HEK293 (cell line): Measurements from ENCODE around the gene MIS12.

Source experiments
- CTCF ChIA-PET: fragments of 350-600 bp; formaldehyde crosslinking; extraction: SDS; loops from one replicate; lab custom pipeline; 2021; ENCODE audit warnings: antibody characterized with exemption; lab: Yijun Ruan, JAX
- POLR2A ChIA-PET: fragments of 300-600 bp; formaldehyde crosslinking; extraction: SDS; loops from one replicate; lab custom pipeline; 2020; ENCODE audit warnings: antibody characterized with exemption, inconsistent platforms; lab: Yijun Ruan, JAX
- H3K27ac ChIP-seq: fragments of 200-500 bp; sonication (Bioruptor generic); 2 replicates; pipeline ENCODE4 v1.5.1; 2014; ENCODE audit warnings: low read depth, low read length, control low read depth, inconsistent platforms; ENCODE audit errors: extremely low read depth
- H3K36me3 ChIP-seq, 2 experiments: fragments of 200-500 bp in 1 of 2; sonication (Bioruptor generic) in 1 of 2; 1 replicate in 1 of 2; 2 replicates in 1 of 2; pipeline ENCODE4 v1.5.1; 2014 to 2017; ENCODE audit warnings: inconsistent platforms in 2 of 2, low read length in 2 of 2; ENCODE audit not compliant: control insufficient read depth in 2 of 2, insufficient read depth in 1 of 2
- H3K4me1 ChIP-seq: fragments of 200-500 bp; sonication (Bioruptor generic); 2 replicates; pipeline ENCODE4 v1.5.1; 2014; ENCODE audit warnings: mild to moderate bottlenecking, low read length, inconsistent platforms; ENCODE audit not compliant: control insufficient read depth, insufficient read depth
- H3K4me3 ChIP-seq: 2 replicates; pipeline ENCODE4 v1.5.1; 2011; ENCODE audit warnings: low read depth, mild to moderate bottlenecking, control low read depth, low read length, moderate library complexity
- H3K9me3 ChIP-seq: fragments of 200-500 bp; sonication (Bioruptor generic); 2 replicates; pipeline ENCODE4 v1.5.1; 2014; ENCODE audit warnings: low read depth, low read length, inconsistent platforms; ENCODE audit not compliant: control insufficient read depth, insufficient read depth
- MYNN ChIP-seq: fragments of 450-650 bp; formaldehyde crosslinking; IDR thresholded peaks from 2 replicates; pipeline ENCODE4 v1.5.1; 2016; ENCODE audit warnings: missing biosample characterization, missing genetic modification characterization, borderline replicate concordance
- SCRT2 ChIP-seq: fragments of 450-650 bp; formaldehyde crosslinking; IDR thresholded peaks from 2 replicates; pipeline ENCODE4 v1.5.1; 2016; ENCODE audit warnings: missing biosample characterization, missing genetic modification characterization
- TSHZ1 ChIP-seq: fragments of 450-650 bp; formaldehyde crosslinking; IDR thresholded peaks from 2 replicates; pipeline ENCODE4 v1.5.1; 2016; ENCODE audit warnings: missing biosample characterization, missing genetic modification characterization, borderline replicate concordance
- ZBTB1 ChIP-seq: fragments of 450-650 bp; formaldehyde crosslinking; IDR thresholded peaks from 2 replicates; pipeline ENCODE4 v1.5.1; 2016; ENCODE audit warnings: missing biosample characterization, missing genetic modification characterization
- ZNF140 ChIP-seq: fragments of 450-650 bp; formaldehyde crosslinking; IDR thresholded peaks from 2 replicates; pipeline ENCODE4 v1.5.1; 2016; ENCODE audit warnings: missing biosample characterization, missing genetic modification characterization
- ZNF16 ChIP-seq: fragments of 450-650 bp; formaldehyde crosslinking; IDR thresholded peaks from 2 replicates; pipeline ENCODE4 v1.5.1; 2016; ENCODE audit warnings: low read depth, missing biosample characterization, missing genetic modification characterization
- ZNF169 ChIP-seq: fragments of 450-650 bp; formaldehyde crosslinking; IDR thresholded peaks from 2 replicates; pipeline ENCODE4 v1.5.1; 2016; ENCODE audit warnings: missing biosample characterization, missing genetic modification characterization
- ZNF211 ChIP-seq: fragments of 450-650 bp; formaldehyde crosslinking; IDR thresholded peaks from 2 replicates; pipeline ENCODE4 v1.5.1; 2016; ENCODE audit warnings: low read depth, missing biosample characterization, missing genetic modification characterization
- ZNF391 ChIP-seq: fragments of 450-650 bp; formaldehyde crosslinking; IDR thresholded peaks from 2 replicates; pipeline ENCODE4 v1.5.1; 2016; ENCODE audit warnings: low read depth, missing biosample characterization, missing genetic modification characterization, borderline replicate concordance
- ZNF624 ChIP-seq: fragments of 450-650 bp; formaldehyde crosslinking; IDR thresholded peaks from 2 replicates; pipeline ENCODE4 v1.5.1; 2017; ENCODE audit warnings: missing biosample characterization, missing genetic modification characterization
- ZNF664 ChIP-seq: fragments of 450-650 bp; formaldehyde crosslinking; IDR thresholded peaks from 2 replicates; pipeline ENCODE4 v1.5.1; 2016; ENCODE audit warnings: missing biosample characterization, missing genetic modification characterization
- ZSCAN16 ChIP-seq: fragments of 450-650 bp; formaldehyde crosslinking; IDR thresholded peaks from 2 replicates; pipeline ENCODE4 v1.5.1; 2016; ENCODE audit warnings: missing biosample characterization, missing genetic modification characterization
- TF ChIP-seq, protein P1 (sequence below): fragments of 450-650 bp; formaldehyde crosslinking; IDR thresholded peaks from 2 replicates; pipeline ENCODE4 v1.5.1; 2016; ENCODE audit warnings: missing biosample characterization, missing genetic modification characterization
- TF ChIP-seq, protein P2 (sequence below): fragments of 450-650 bp; formaldehyde crosslinking; IDR thresholded peaks from 2 replicates; pipeline ENCODE4 v1.5.1; 2016; ENCODE audit warnings: missing biosample characterization, missing genetic modification characterization, borderline replicate concordance

Gene MIS12

DNA sequence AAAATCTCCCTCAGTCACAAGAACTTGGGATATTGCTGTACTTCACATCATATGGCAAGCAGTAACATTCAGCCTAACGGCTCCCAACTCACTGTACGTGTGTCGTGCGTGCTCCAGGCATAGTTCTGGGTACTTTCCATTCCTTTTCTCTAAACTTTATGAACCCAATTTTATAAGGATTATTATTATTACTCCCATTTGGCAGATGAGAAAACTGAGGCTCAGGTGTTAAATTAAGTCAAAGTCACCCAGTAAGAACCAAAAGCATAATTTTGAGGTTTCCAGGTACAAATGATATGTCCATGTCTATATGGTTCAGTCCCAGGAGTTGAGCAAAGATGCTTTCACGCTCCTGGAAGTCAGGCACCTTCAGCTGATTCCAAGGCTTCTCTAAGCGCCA lies 42.6 kb upstream of the MIS12 start:
- TF ChIP-seq ZNF664 (tag by site-specific recombination) (no peak), SCRT2 (no peak), ZSCAN16 (tag by site-specific recombination) (no peak), ZNF140 (tag by site-specific recombination) (no peak)
- TF ChIP-seq, protein P1, sequence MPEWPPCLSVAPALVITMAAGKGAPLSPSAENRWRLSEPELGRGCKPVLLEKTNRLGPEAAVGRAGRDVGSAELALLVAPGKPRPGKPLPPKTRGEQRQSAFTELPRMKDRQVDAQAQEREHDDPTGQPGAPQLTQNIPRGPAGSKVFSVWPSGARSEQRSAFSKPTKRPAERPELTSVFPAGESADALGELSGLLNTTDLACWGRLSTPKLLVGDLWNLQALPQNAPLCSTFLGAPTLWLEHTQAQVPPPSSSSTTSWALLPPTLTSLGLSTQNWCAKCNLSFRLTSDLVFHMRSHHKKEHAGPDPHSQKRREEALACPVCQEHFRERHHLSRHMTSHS (tag by site-specific recombination), result no peak
- ChIA-PET CTCF (interaction anchor here (0.6 kb wide), 1 partner anchor 194 kb away, joined by 5 read pairs; no protein-coding TSS in a partner anchor), POLR2A (no interaction called here)
- Histone ChIP-seq H3K9me3 (no peaks in the 10 kb centered on the region), H3K27ac (no peak overlapping the region), H3K36me3 (peaks cover 40 to 67% of the 10 kb centered on the region in 2 experiments), H3K4me3 (no peak overlapping the region), H3K4me1 (no peaks in the 10 kb centered on the region)

- Histone ChIP-seq H3K9me3 (no peaks in the 10 kb centered on the region), H3K36me3 (peaks cover 45 to 71% of the 10 kb centered on the region in 2 experiments), H3K4me3 (no peak overlapping the region), H3K4me1 (no peaks in the 10 kb centered on the region), H3K27ac (no peak overlapping the region)
- ChIA-PET POLR2A (no interaction called here), CTCF (no interaction called here)
- TF ChIP-seq, protein P2, sequence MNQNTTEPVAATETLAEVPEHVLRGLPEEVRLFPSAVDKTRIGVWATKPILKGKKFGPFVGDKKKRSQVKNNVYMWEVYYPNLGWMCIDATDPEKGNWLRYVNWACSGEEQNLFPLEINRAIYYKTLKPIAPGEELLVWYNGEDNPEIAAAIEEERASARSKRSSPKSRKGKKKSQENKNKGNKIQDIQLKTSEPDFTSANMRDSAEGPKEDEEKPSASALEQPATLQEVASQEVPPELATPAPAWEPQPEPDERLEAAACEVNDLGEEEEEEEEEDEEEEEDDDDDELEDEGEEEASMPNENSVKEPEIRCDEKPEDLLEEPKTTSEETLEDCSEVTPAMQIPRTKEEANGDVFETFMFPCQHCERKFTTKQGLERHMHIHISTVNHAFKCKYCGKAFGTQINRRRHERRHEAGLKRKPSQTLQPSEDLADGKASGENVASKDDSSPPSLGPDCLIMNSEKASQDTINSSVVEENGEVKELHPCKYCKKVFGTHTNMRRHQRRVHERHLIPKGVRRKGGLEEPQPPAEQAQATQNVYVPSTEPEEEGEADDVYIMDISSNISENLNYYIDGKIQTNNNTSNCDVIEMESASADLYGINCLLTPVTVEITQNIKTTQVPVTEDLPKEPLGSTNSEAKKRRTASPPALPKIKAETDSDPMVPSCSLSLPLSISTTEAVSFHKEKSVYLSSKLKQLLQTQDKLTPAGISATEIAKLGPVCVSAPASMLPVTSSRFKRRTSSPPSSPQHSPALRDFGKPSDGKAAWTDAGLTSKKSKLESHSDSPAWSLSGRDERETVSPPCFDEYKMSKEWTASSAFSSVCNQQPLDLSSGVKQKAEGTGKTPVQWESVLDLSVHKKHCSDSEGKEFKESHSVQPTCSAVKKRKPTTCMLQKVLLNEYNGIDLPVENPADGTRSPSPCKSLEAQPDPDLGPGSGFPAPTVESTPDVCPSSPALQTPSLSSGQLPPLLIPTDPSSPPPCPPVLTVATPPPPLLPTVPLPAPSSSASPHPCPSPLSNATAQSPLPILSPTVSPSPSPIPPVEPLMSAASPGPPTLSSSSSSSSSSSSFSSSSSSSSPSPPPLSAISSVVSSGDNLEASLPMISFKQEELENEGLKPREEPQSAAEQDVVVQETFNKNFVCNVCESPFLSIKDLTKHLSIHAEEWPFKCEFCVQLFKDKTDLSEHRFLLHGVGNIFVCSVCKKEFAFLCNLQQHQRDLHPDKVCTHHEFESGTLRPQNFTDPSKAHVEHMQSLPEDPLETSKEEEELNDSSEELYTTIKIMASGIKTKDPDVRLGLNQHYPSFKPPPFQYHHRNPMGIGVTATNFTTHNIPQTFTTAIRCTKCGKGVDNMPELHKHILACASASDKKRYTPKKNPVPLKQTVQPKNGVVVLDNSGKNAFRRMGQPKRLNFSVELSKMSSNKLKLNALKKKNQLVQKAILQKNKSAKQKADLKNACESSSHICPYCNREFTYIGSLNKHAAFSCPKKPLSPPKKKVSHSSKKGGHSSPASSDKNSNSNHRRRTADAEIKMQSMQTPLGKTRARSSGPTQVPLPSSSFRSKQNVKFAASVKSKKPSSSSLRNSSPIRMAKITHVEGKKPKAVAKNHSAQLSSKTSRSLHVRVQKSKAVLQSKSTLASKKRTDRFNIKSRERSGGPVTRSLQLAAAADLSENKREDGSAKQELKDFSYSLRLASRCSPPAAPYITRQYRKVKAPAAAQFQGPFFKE (tag by site-specific recombination), result no peak
- TF ChIP-seq SCRT2, result no peak
- TF ChIP-seq ZBTB1 (tag by site-specific recombination), result no peak
- TF ChIP-seq ZNF169 (tag by site-specific recombination), result no peak
- no peak for TF ChIP-seq MYNN (tag by site-specific recombination)
- TF ChIP-seq ZNF211 (tag by site-specific recombination), result no peak
- no peak for TF ChIP-seq ZNF624 (tag by site-specific recombination)
- no peak for TF ChIP-seq ZNF16 (tag by site-specific recombination)
- TF ChIP-seq ZNF391 (tag by site-specific recombination), result no peak
- no peak for TF ChIP-seq TSHZ1 (tag by site-specific recombination)
Measured at GRCh38 chr17:5444209-5444608, 42.2 kb upstream of the MIS12 start.
